NCI-H187 (cell line): ENCODE measurements around the gene PLCH1.
"Not testable (repeated sequence)": the region's sequence is repeated elsewhere in the genome, so short reads cannot be mapped to it uniquely, and the experiment has no call there.

Source experiments
- DNase-seq, 2 experiments: peaks; one replicate each; lab custom pipeline; 2025; lab: John Stamatoyannopoulos, UW

PLCH1 gene

DNA sequence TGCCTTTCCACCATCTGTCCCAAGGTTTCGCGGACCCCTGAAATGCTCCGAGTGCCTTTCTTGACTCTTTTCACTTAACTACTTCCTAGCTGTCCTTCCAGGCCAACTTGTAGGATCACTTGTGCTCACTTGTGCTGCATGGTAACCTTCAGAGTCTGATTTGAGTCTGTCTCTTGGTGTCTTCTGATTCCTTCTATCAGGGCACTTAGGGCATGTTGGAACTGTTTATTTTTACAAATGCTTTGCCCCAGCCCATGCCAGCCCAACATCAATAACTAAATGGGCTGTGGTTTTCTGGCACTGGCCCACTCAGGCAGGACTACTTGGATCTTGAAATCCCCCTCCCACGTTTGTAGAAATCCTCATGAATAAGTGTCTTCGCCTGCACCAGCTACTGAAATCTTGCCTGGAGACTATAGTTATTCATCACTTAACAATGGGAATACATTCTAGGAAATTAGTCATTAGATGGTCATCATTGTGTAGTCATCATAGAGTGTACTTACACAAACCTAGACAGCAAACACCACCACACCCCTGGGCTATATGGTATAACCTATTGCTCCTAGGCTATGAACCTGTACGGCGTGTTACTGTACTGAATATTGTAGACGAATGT, 328.3 kb downstream of the PLCH1 start:
- no peak for DNase-seq

DNA sequence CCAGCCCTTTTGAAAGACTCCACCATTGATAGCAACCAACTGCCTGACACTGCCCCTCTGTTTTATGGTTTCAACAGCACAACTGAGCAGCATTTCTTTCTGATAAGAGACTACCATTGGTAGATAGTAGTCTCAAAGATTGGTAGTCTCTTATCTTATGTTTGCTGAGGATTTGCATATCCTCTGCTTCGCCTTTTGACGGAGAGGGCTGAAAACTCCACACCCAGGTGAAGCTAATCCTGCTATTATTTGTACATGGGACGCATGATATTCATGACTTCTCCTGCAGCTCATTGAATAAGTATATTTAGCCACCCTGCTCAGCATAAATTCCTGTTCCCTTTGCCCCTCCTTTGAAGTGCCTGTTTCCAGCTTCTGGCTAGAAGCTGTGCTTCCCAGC, 332.0 kb downstream of the PLCH1 start:
- DNase-seq, result no peak

DNA sequence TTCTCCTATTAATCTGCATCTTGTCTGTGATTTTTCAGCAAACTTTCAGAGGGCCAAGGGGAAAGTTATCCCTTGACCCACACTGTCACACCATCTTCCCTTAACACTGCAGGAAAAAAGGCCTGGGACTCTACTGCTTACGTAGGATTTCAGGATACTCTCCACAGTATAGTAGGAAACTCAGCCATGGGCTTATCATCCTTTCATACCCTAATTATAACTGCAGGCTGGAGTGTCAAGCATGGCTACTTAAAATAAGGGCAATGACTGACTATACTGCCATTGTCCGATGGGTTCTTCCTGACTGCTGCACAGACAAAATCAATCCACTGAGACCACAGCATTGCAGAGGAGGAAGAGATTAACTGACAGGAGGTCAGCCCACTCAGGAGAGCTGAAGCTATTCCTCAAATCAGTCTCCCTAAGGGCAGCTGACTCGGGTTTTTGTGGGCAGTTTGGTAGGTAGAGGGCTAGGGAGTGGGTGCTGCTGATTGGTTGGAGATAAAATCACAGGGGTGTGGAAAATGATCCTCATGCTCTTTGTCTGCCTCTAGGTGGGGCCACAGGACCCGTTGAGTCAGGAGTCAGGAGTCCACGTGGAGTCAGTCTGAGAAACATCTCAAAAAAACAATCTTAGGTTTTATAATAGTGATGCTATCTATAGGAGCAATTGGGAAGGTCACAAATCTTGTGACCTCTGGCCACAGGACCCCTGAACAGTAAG, 333.2 kb downstream of the PLCH1 start:
- DNase-seq, result no peak

DNA sequence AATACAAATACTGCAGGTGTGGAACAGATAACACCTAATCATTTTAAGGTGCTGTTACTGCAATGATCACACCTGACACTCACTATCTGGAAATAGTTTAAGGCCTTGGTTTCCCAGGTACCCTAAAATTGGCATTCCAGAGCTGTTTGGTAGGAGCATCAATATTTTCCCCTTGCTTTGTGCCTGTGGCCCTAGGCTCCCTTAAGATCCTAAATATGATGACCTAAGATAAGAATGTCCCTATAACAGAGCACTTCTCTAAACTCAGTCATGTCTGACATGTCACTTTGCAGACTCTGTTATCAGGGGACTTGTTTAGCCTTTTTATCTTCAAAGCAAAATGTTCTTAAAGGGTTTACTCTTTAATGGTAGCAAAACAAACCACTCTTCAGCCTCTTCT, 335.5 kb downstream of the PLCH1 start:
- DNase-seq, result no peak

DNA sequence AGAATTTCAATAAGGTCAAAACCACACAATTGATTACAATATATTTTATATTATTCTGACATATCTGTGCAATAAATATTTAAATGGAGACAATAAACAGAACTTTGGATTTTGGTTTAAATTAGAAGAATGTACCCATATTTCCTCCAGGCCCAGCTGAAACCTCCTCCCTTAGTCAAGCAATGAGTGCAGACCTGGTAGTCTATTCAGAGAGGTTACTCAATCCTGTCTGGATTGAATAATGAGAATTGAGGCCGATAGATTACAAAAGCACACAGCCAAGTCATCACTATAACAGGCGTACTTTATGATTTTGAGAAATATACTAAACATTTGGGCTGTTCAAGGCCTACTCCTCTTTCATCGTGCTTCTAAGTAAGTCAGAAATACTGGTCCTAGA, 336.9 kb downstream of the PLCH1 start:
- DNase-seq, result no peak

DNA sequence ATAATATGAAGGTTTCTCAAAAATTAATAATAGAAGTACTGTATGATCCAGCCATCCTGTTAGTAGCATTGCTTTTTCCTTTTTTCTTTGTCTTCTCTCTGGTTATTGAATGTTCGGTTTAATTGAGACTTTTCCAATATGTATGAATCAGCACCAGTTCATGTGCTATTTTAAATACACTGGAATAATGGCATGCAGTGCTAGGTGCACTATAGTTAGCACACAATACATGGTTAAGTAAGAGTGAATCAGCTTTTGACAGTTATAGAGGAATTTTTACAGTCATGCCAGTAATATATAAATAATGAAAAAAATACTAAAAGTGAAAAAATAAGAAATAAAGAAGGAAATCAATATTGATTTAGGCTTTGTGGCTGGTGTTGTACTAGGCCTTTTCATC, 337.5 kb downstream of the PLCH1 start:
- no peak for DNase-seq

DNA sequence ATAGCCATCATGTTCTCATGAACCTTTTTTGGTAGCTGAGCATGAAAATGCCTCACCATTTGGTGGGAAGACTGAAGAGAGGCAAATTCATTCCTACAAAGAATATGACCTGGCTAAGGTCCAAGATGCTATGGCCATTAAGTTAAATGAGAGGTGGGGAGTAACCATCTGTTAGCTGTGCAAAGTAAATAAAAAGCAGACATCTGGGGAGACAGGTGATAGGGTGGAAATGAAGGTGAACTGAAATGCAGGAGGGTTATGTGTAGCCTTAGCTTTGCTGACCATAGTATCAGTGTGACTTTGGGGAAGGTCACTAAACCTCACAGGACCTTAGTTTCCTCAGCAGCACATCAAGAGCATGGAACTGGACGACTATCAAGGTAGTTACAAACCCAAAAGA, 340.4 kb downstream of the PLCH1 start:
- DNase-seq, result no peak

DNA sequence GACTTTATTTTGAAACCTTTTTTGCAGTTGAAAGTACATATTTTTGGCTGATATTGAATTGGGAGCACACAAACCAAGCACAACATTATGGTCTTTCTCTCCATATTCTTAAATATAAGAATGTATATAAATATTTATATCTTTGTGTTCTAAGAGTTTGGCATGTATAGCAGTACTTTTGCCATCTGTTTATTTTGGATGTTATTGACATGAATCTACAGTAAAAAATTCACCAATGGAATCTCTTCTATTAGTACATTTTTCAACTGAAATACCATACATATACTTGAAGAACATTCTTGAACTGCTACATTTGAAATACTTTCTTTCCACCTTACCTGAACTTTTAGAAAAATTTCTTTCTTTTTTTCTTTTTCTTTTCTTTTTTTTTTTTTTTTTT, 342.2 kb downstream of the PLCH1 start:
- DNase-seq, result no peak

DNA sequence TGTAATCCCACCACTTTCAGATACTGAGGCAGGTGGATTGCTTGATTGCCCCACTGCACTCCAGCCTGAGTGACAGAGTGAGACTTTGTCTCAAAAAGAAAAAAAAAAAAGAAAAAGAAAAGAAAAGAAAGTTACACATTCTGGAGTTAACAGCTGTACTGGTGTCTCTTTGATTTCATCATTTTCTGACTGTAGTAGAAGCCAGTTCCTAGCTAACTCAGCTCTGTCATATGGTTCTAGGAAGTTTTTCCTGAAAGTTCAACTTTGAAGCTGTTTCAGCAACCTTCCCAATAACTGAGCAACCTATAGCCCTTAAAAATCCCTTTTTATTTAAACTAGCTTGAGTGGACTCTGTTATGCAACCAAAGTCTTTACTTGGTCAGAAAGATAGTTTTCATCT, 346.8 kb downstream of the PLCH1 start:
- no peak for DNase-seq

DNA sequence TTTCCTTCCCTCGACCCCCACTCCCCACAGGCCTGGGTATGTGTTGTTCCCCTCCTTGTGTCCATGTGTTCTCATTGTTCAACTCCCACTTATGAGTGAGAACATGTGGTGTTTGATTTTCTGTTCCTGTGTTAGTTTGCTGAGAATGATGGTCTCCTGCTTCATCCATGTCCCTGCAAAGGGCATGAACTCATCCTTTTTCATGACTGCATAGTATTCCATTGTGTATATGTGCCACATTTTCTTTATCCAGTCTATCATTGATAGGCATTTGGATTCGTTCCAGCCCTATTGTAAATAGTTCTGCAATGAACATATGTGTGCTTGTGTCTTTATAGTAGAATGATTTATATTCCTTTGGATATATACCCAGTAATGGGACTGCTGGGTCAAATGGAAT, 350.0 kb downstream of the PLCH1 start:
- not testable (repeated sequence) for DNase-seq

DNA sequence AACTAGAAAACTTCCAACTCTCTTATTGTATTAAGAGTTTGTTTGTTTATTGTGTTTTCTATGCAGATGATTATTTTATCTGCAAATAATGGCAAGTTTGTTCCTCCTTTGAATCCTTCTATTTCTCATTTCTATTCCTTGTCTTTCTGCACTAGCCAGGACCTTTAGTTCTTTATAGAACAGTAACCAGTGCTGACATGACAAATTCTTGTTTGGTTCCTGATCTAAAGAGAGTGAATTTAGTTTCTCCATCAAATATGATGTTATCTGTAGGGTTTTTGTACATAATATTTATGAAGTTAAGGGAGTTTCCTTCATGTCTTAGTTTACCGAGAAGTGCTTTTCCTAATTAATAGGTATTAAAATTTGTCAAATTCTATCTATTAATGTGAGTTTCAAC, 350.6 kb downstream of the PLCH1 start:
- DNase-seq, result no peak

DNA sequence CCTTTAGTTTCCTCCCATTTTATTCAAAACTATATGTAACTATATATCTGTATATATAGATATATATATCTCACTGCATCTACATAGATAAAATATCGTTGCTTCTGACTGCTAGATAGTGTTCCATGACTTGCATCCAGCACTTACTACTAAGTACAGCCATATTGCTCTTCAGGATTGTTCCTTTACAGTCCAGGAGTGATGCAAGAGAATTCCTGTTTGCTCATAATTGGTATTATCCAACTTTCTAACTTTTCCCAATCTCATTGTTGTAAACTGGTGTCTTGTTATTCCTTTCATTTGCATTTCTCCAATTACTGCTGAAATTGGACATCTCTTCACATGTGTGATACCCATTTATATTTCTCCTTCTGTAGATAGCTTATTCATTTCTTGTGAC, 351.6 kb downstream of the PLCH1 start:
- no peak for DNase-seq

DNA sequence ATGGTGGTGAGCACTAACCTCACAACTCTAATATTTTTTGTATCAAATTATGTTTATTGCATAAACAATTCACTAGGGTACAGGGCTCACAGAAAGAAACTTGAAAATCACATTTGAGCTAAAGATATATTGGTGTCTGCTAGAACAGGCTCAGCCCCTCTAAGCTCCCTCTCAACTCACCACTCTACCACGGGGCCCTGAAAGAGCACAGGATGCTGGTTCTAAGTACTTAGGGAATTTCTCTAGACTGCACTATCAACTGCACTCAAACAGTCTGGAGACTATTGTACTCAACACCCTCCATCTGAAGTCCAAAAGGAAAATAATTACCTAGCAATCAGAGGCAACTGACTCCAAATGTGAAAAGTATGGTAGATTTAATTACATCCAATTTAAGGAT, 352.7 kb downstream of the PLCH1 start:
- DNase-seq, result no peak

DNA sequence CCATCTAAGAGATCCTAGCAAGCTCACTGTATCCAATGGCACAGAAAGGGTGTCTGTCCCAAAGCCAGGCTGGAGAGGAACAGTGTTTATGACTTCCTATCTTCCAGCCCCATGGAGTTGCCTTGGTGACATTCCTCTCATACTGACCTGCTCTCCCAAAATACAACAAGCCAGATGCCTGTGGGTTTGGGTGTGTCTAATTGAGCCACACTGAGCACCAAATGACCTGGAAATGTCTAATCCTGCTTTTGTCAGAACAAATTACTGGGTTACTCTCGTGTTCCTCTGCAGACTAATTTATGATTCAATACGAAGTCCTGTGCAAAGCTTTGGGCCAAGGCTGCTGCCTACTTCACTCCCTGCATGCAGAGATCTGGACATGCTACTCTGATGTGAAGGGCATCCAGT, 353.3 kb downstream of the PLCH1 start:
- no peak for DNase-seq

DNA sequence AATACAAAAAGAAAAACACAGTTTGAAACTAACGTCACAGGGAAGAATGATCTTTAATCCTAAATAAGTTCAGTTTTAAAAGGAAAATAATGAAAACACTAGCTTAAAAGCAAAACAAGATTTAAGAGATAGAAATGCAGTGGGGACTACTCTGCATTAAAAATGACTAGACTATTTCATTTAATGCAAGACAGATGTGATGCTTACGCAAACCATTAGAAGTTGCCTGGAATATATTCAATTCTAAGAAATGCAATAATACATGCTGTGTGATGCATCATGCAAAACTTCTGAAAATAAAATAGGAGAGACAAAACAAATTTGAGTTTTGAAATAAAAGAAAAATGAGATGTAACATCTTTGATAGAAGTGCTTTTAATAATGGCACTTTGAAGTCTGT, 353.8 kb downstream of the PLCH1 start:
- no peak for DNase-seq

DNA sequence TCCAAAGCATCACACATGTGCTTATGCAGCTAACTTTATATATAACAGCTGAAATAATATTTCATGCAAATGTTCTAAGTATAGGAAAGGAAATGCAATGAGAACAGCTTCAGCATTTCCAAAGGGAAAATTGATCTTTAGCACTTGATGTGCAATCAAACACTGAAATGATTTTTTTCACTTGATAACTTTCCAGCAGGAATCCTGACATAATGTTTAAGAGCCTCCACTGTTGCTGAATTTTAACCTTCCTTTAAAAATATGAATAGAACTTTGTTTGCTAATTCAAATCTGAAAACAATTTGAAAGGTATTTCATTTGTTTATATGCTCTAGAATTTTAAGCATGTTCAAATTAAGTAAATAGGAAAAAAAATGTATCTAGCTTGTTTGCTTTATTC, 354.5 kb downstream of the PLCH1 start:
- no peak for DNase-seq

DNA sequence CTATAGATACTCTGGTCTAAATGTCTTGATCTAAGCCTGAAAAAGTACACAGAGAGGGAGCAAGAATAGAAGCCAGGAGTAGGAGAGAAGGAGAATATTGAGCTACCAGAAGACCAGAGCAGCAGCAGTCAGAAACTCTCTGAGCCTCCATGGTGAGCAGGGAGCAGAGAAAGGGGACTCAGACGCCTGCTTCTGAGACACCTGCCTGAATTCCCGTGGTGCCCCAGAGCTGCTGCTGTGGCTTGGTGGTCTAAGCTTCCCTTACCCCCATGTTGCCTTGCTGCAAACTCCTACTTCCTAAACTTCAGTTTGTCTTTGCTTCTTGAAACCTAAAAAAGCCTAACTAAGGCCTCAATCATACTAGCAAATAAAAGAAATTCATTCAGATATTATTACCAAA, 356.5 kb downstream of the PLCH1 start:
- no peak for DNase-seq

DNA sequence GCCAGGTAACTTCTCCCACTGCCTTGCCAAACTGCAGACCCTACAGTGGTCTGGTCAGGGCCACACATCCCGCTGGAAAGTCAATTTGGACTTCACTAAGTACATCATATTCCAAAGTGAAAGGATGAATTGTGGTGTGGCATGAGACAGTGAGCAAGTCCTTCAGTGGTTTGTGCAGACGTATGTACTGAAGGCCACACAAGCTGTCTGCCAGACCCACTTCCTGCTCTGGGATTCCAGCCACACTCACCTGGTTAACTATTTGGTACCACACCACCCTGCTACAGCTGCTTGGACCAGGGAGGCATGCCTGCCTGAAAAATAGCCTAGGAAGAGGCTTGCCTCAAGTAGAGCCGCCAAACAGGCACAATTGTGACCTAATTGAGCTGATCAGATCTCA, 357.3 kb downstream of the PLCH1 start:
- DNase-seq, result no peak

DNA sequence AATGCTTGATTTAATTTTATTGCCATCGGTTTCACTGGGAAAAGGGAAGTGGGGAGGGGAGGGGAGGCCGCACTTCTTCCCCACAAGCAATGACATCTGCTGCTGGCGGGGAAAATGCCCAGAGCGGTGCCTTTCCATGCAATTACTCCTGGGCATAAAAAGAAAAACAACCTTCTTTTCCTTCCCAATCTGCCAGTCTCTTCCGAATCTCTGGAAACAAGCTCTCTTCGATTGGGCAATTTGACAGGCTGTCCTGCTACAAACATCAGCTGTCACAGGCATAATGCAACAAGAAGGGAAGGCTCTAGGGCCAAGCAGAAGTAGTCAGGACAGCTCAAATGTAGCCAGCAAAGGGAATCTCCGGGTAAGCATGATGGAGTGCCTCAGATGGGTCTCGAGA, 358.0 kb downstream of the PLCH1 start:
- peak; percentile 45 to 56 for DNase-seq

DNA sequence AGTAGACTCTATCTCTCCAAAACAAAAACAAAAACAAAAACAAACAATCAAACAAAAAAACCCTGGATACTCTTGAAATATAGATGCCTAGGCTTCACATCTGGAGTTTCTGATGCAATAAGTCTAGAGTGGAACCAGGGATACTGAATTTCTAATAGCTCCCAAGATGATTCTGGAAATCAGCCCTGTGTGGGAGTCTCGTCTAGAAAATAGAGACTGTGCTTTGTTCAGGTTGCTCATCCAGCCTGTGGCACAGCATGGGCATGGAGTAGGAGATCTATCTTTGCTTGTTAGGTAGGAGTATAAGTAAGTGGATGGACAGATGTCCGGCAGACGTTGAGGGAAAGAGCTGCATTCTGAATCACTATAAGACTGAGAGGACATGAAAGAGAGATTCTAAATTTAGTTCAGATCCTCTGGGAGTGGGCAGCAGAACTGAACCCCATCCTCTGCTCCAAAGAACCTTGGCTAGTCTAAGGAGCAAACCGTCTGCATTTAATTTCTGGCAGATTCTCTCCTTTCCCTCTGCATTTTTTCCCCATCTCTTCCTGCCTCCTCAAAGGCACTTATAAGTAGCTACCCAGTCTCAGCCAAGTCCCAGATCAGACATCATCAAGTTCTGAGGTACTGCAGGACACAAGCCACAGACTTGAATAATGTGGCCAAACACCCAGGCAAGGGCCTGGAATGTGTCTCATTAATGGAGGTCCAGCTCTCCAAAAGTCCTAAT, 358.8 kb downstream of the PLCH1 start:
- no peak for DNase-seq

DNA sequence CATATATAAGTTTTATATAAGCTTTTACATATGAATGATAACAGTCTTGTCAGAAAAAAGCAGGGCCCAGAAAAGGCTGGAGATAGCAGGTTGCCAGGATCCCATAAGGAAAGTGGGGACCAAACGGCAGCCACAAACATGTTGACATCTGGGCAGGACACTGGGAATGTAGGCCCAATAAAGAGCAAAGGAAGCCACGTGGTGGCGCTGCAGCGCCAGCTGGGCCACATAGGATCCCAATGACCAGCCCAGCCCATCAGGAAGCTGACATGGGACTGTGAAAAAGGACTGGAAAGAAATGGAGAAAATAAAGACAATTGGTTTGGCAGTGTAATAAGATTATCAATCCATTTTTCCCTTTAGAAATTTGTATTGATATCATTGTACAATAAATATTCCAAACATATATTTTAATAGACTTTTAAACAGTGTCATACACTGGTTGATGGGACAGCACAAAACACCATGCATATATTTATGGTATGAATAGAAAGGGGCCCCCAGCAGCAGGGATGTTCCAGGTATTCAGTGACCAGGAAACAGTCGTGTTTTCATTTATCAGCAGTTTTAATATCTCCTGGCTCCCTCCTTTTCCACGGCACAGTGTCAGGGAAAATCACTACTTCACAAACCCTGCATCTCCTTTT, 362.4 kb downstream of the PLCH1 start:
- DNase-seq, result peak; percentile 57 to 69

DNA sequence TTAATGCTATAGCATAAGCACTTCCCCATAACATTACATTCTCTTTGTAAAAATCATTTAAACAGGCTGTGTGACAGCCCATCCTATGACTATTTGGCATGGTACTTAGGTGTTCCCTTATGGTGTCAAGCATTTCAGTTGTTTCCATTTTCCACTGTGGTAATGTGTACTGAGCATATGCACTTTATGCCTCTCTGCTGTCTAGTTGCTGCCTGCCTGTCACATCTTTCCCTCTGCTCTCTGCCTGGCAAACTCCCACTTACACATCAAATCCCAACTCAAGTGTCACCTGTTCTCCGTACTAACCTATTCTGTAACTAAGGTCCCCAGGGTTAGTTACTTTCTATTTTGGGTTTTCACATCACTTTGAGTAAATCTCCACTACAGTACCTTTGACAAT, 367.0 kb downstream of the PLCH1 start:
- DNase-seq, result no peak

DNA sequence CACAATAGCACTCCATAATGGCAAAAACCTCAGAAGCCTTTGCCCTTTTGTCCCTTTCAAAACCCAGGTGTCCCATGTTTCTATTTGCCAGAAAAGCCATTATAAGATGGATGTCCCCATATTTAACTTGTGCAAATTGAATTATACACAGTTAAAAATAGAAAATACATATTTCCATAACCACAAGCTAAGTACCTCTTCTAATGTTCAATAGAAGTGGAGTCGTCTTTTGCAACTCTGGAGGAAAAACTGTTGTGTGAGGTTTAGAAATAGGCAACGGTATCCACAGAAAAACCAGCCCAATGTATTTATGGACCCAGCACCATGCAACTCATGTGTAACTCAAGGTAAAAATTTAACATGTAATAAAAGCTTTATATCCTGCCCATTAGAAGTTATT, 367.8 kb downstream of the PLCH1 start:
- DNase-seq, result no peak
